A673 (cell line): ENCODE measurements around the gene ANKRD50.

ENCODE experiments used
- CTCF ChIP-seq: fragments of 300-800, 200-600 bp; sonication (generic); conservative IDR thresholded peaks from 2 replicates; pipeline ENCODE4 v1.5.1; 2017; ENCODE audit warnings: low read depth, mild to moderate bottlenecking, antibody characterized with exemption, low read length, moderate library complexity, mixed read lengths
- EZH2 ChIP-seq: fragments of 200-600 bp; sonication (generic); IDR thresholded peaks from 2 replicates; pipeline ENCODE4 v1.6.1; 2017; ENCODE audit warnings: borderline replicate concordance, low read depth, mild to moderate bottlenecking, mixed read lengths, antibody characterized with exemption, low read length; ENCODE audit not compliant: poor library complexity, severe bottlenecking

- no peak for TF ChIP-seq CTCF
- no peak for TF ChIP-seq EZH2
Measured at GRCh38 chr4:124722071-124722470, 9.5 kb upstream of the ANKRD50 start.
